HEK293T (cell line): ENCODE data around the gene ACIN1.
"Not testable (repeated sequence)": the region's sequence is repeated elsewhere in the genome, so short reads cannot be mapped to it uniquely, and the experiment has no call there.

Experiments
- ARNT ChIP-seq: fragments of 450-650 bp; IDR thresholded peaks from 2 replicates; pipeline ENCODE4 v1.6.1; 2017; ENCODE audit warnings: mild to moderate bottlenecking
- BHLHE40 ChIP-seq: fragments of 450-650 bp; IDR thresholded peaks from 2 replicates; pipeline ENCODE4 v1.6.1; 2016; ENCODE audit warnings: mild to moderate bottlenecking, moderate library complexity, borderline replicate concordance
- CTBP1 ChIP-seq: fragments of 450-650 bp; IDR thresholded peaks from 2 replicates; pipeline ENCODE4 v1.6.1; 2016; ENCODE audit warnings: borderline replicate concordance
- ELF4 ChIP-seq: fragments of 450-650 bp; IDR thresholded peaks from 2 replicates; pipeline ENCODE4 v1.6.1; 2017; ENCODE audit warnings: antibody characterized with exemption
- FOXK2 ChIP-seq: fragments of 450-650 bp; IDR thresholded peaks from 2 replicates; pipeline ENCODE4 v1.6.1; 2016; ENCODE audit warnings: mild to moderate bottlenecking
- FOXM1 ChIP-seq: fragments of 450-650 bp; IDR thresholded peaks from 2 replicates; pipeline ENCODE4 v1.6.1; 2017; ENCODE audit warnings: mild to moderate bottlenecking, borderline replicate concordance
- SUZ12 ChIP-seq: fragments of 450-650 bp; IDR thresholded peaks from 2 replicates; pipeline ENCODE4 v1.6.1; 2016; ENCODE audit warnings: mild to moderate bottlenecking
- ZNF384 ChIP-seq: fragments of 450-650 bp; IDR thresholded peaks from 2 replicates; pipeline ENCODE4 v1.6.1; 2016

GRCh38 chr14:23107620-23108019 lies 12.7 kb upstream of the ACIN1 start:
- TF ChIP-seq FOXM1, CTBP1, ELF4, SUZ12, ZNF384, ARNT, FOXK2, BHLHE40: not testable (repeated sequence)
